Dendritic cell treated with granulocyte-macrophage colony-stimulating factor and Interleukin-4, amounts not matched to agents 40 ng/mL and 50 ng/mL, for 4 days (primary cell): ENCODE measurements around the gene TBC1D23.

Source experiments
- H3K27ac Mint-ChIP-seq: one replicate; pipeline ENCODE4 v1.8.0; 2022; ENCODE audit warnings: mild to moderate bottlenecking, mixed read lengths
- H3K27me3 Mint-ChIP-seq: one replicate; pipeline ENCODE4 v1.8.0; 2022; ENCODE audit warnings: mild to moderate bottlenecking, mixed read lengths
- H3K36me3 Mint-ChIP-seq: one replicate; pipeline ENCODE4 v1.8.0; 2022; ENCODE audit warnings: low read depth, mixed read lengths
- H3K4me1 Mint-ChIP-seq: one replicate; pipeline ENCODE4 v1.8.0; 2022; ENCODE audit warnings: low read depth, mixed read lengths
- H3K4me3 Mint-ChIP-seq: one replicate; pipeline ENCODE4 v1.8.0; 2022; ENCODE audit warnings: mild to moderate bottlenecking, moderate library complexity, mixed read lengths
- H3K9me3 Mint-ChIP-seq: one replicate; pipeline ENCODE4 v1.8.0; 2022; ENCODE audit warnings: mixed read lengths
- intact Hi-C: fragments of 100-400 bp; cut with micrococcal nuclease; formaldehyde crosslinking; loops from one replicate; pipeline ENCODE4 v1.15.0; 2022

The TBC1D23 gene

DNA sequence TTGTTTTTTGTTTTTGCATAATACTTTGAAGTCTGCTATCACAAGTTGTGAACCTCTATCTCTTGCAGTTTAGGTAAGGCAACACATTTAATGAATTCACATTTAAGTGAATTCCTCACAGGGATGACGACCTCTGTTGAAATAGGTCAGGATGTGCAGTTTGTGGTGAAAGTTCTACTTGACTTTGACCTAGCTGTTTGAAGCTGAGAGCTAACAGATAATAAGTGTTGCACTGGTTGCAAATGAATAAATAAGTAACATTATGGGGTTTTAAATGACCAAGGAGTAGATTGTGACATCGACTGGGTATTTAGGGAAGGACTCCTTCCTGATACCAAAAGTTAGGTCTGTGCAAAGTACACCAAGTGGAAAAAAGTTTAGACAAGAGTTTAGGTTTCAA lies 97.6 kb downstream of the TBC1D23 start:
- H3K27ac Mint-ChIP-seq = no peak overlapping the region
- H3K4me1 Mint-ChIP-seq = no peaks in the 10 kb centered on the region
- no peak overlapping the region for H3K4me3 Mint-ChIP-seq
- peaks cover 81% of the 10 kb centered on the region for H3K36me3 Mint-ChIP-seq
- no peaks in the 10 kb centered on the region for H3K27me3 Mint-ChIP-seq
- intact Hi-C loops = no loop called here
- peaks cover 8% of the 10 kb centered on the region for H3K9me3 Mint-ChIP-seq

DNA sequence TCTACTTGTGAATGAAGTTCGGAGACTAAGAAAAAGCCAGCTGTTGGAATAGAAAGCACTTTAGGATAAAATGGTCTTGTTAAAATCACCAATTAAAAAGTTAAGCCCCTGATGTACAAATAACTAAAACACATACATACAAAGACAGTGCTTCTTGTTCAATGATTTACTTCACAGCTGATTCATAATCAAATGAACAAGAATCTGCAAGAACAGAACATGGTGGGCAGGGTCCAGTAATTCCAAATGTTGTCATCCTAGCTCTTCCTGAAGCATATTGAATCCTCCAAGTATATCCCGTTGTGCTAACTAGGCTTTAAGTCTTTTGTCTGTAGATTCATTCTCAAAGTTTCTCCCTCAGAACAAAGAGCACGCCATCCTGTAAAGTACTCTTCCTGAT lies 98.2 kb downstream of the TBC1D23 start:
- Mint-ChIP-seq H3K27ac (no peak overlapping the region), H3K27me3 (no peaks in the 10 kb centered on the region), H3K4me1 (no peaks in the 10 kb centered on the region), H3K36me3 (peaks cover 81% of the 10 kb centered on the region), H3K9me3 (peaks cover 8% of the 10 kb centered on the region), H3K4me3 (no peak overlapping the region)
- intact Hi-C loops = no loop called here

DNA sequence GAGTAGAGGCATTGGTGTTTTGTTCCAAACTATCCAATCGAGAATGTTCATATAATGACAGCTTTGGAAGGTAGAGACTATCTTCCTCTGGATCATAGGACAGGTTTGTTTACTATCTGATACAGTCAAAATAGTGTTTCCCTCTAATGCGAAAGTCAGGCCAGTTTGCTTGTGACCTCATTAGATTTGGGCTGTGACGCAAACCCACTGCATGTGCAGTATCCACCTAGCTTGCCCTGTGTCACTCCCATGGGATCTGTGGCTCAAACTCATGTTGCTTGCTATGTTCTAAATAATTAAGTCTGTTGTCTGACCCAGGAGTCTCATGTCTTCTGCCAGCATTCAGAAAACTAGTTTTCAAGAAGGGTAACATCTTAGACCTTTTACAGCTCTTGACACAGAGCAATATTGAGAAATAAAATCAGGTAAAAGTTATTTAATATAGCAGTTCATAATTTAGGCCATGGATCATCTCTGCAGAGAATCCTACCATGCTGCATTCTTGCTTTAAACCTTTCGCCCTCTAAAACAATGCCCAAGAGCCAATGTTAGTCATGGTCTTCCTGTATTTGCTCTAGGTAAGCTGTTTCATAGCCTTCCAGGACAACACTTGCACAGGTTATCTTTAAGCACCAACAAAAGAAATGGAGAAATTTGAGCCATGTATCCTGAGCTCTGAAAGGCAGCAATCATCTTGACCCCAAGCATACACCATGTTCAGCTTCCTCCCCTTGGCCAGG lies 100.1 kb downstream of the TBC1D23 start:
- Mint-ChIP-seq H3K4me1 (no peaks in the 10 kb centered on the region), H3K27me3 (no peaks in the 10 kb centered on the region), H3K9me3 (peaks cover 8% of the 10 kb centered on the region), H3K27ac (no peak overlapping the region), H3K4me3 (no peak overlapping the region), H3K36me3 (peaks cover 81% of the 10 kb centered on the region)
- intact Hi-C loops = loop anchor here (10.0 kb wide), 1 partner anchor 56 kb away; no protein-coding TSS in a partner anchor

DNA sequence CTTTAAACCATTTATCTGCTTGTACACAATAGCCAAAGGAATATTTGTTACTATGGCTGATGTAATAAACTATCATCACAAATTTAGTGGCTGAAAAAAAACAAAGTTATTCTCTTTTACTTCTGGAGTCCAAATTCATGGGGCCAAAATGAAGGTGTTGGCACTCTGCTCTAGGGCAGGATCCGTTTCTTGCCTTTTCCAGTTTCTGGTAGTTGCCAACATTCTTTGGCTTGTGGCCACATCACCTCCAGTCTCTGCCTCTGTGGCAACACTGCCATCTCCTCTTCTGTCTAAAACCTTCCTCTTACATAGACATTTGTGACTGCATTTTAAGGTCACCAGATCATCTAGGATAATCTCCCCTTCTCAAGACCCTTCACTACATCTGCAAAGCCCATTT lies 101.1 kb downstream of the TBC1D23 start:
- Mint-ChIP-seq H3K36me3 (peaks cover 79% of the 10 kb centered on the region), H3K9me3 (peaks cover 8% of the 10 kb centered on the region), H3K4me3 (no peak overlapping the region), H3K27ac (no peak overlapping the region), H3K4me1 (no peaks in the 10 kb centered on the region), H3K27me3 (no peaks in the 10 kb centered on the region)
- intact Hi-C loops = loop anchor here (10.0 kb wide), 1 partner anchor 57 kb away; no protein-coding TSS in a partner anchor

DNA sequence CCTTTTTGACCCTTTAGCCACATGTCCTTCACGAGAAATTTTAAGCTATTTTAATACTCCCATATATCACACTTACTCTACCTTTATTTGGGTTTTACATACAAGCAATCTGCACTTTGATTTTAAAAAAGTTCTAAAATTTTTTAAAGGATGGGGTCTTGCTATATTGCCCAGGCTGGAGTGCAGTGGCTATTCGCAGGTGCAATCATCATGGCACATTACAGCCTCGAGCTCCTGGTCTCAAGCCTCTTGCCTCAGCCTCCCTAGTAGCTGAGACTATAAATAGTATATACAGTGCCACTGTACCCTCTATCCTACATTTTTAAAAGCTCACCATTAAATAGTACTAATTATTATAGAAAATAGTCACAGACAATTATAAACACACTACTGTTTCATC lies 103.6 kb downstream of the TBC1D23 start:
- no peaks in the 10 kb centered on the region for H3K27me3 Mint-ChIP-seq
- no peaks in the 10 kb centered on the region for H3K4me1 Mint-ChIP-seq
- H3K27ac Mint-ChIP-seq = no peak overlapping the region
- intact Hi-C loops = loop anchor here (10.0 kb wide), 1 partner anchor 60 kb away; no protein-coding TSS in a partner anchor
- H3K4me3 Mint-ChIP-seq = no peak overlapping the region
- peaks cover 74% of the 10 kb centered on the region for H3K36me3 Mint-ChIP-seq
- peaks cover 8% of the 10 kb centered on the region for H3K9me3 Mint-ChIP-seq

DNA sequence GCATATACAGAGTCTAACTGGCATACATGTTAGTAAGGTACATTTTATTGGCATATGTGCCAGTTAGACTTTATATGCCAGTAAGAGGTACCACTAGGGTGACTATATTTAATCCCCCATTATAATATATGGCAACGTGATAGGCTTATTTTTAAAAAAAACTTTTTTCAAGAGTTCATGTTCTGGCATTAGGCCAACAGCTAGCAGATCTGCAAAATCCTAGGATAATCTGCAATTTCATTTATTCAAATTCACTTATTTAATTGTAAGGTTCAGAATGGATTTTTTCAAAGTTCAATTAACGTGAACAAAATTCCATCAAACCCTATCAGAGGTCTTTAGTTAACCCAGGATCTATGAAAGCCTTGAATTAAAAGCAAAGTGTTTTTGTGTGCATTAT lies 105.6 kb downstream of the TBC1D23 start:
- Mint-ChIP-seq H3K9me3 (peaks cover 8% of the 10 kb centered on the region), H3K4me3 (no peak overlapping the region), H3K27me3 (no peaks in the 10 kb centered on the region), H3K27ac (no peak overlapping the region), H3K4me1 (no peaks in the 10 kb centered on the region), H3K36me3 (peaks cover 73% of the 10 kb centered on the region)
- intact Hi-C loops = loop anchor here (10.0 kb wide), 1 partner anchor 62 kb away; no protein-coding TSS in a partner anchor

DNA sequence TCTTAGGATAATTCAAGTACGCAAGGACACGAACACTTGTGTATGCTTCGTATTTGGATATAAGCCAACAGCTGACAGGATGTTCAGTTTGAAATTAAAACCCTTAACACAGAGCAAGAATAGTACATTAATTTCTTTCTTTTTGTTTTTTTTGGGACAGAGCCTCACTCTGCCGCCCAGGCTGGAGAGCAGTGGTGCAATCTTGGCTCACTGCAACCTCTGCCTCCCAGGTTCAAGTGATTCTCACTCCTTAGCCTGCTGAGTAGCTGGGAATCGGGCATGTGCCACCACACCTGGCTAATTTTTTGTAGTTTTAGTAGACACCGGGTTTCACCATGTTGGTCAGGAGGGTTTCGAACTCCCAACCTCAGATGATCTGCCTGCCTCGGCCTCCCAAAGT lies 107.6 kb downstream of the TBC1D23 start:
- H3K4me1 Mint-ChIP-seq = no peaks in the 10 kb centered on the region
- intact Hi-C loops = loop anchor here (10.0 kb wide), 1 partner anchor 64 kb away; no protein-coding TSS in a partner anchor
- no peaks in the 10 kb centered on the region for H3K27me3 Mint-ChIP-seq
- peaks cover 66% of the 10 kb centered on the region for H3K36me3 Mint-ChIP-seq
- H3K27ac Mint-ChIP-seq = no peak overlapping the region
- no peaks in the 10 kb centered on the region for H3K9me3 Mint-ChIP-seq
- H3K4me3 Mint-ChIP-seq = no peak overlapping the region

DNA sequence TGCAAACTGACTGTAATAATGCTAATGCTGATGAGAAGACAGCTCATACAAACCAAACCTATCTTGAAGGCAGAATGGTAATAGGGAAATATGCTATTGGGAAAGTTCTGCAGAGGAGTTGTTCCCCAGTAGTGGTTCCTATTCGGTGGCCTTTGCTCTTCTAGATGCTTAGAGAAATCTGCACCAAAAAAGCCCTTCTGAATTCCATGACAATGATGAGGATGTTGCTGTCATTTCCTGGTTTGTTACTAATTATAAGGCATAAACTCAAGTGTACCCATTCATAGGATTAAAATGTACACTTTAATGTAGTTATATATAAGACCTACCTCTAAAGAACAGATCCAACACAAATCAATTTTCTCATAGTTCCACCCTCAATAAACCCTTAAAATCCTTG lies 110.0 kb downstream of the TBC1D23 start:
- H3K9me3 Mint-ChIP-seq = no peaks in the 10 kb centered on the region
- no peak overlapping the region for H3K27ac Mint-ChIP-seq
- H3K4me3 Mint-ChIP-seq = no peak overlapping the region
- no peaks in the 10 kb centered on the region for H3K4me1 Mint-ChIP-seq
- intact Hi-C loops = no loop called here
- peaks cover 52% of the 10 kb centered on the region for H3K36me3 Mint-ChIP-seq
- no peaks in the 10 kb centered on the region for H3K27me3 Mint-ChIP-seq

DNA sequence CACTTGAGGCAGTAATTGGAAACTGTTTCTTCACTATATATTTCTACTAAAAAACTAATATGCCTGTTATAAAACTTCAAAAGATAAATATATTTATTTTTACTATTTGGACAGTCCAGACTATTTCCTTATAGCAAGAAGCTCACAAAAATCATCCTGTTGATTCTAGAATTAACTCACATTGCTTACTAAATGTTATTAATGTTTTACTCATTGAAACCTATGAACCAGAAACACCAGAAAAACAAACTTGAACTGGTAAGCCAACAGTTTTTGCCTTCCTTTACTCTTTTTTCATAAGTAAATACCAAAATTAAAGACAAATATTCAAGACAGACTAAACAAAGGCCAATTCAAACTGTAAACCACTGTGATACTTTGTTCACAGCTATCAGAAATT lies 113.7 kb downstream of the TBC1D23 start:
- intact Hi-C loops = no loop called here
- Mint-ChIP-seq H3K36me3 (peaks cover 65% of the 10 kb centered on the region), H3K27ac (no peak overlapping the region), H3K27me3 (no peaks in the 10 kb centered on the region), H3K4me1 (no peaks in the 10 kb centered on the region), H3K4me3 (no peak overlapping the region), H3K9me3 (no peaks in the 10 kb centered on the region)
